Measurements from ENCODE around the gene SLC30A5.

SLC30A5 gene

GRCh38 chr5:69152731-69153130 is 58.9 kb downstream of the SLC30A5 start:
- no peaks in the 10 kb centered on the region for H3K27me3 Mint-ChIP-seq
- ATAC-seq (replicated peaks; ENCODE audit: extremely low read depth, poor library complexity, severe bottlenecking): no peak
- no peak overlapping the region for H3K27ac Mint-ChIP-seq (ENCODE audit: low read depth)
- no peaks in the 10 kb centered on the region for H3K4me1 Mint-ChIP-seq
- DNase-seq (ENCODE audit: low spot score in 2 of 2): no peak
- no peak overlapping the region for H3K4me3 Mint-ChIP-seq
- H3K9me3 Mint-ChIP-seq: no peaks in the 10 kb centered on the region
- no peaks in the 10 kb centered on the region for H3K36me3 Mint-ChIP-seq (ENCODE audit: insufficient read depth)

DNA sequence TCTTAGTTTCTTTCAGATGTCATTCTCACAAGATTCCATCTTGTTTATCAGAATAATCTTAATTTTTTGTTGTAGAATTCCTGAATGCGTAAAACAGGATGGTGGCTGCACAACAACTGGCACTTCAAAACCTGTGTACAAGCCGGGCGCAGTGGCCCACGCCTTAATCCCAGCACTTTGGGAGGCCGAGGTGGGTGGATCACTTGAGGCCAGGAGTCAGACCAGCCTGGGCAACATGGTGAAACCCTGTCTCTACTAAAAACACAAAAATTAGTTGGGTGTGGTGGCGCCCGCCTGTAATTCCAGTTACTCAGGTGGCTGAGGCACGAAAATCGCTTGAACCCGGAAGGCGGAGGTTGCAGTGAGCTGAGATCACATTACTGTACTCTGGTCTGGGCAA is 62.6 kb downstream of the SLC30A5 start:
- Mint-ChIP-seq H3K27me3 (no peaks in the 10 kb centered on the region), H3K4me1 (no peaks in the 10 kb centered on the region), H3K9me3 (no peaks in the 10 kb centered on the region), H3K36me3 (ENCODE audit: insufficient read depth) (no peaks in the 10 kb centered on the region), H3K27ac (ENCODE audit: low read depth) (no peak overlapping the region), H3K4me3 (no peak overlapping the region)
- ATAC-seq (replicated peaks; ENCODE audit: extremely low read depth, poor library complexity, severe bottlenecking): no peak
- DNase-seq (ENCODE audit: low spot score in 2 of 2): no peak

DNA sequence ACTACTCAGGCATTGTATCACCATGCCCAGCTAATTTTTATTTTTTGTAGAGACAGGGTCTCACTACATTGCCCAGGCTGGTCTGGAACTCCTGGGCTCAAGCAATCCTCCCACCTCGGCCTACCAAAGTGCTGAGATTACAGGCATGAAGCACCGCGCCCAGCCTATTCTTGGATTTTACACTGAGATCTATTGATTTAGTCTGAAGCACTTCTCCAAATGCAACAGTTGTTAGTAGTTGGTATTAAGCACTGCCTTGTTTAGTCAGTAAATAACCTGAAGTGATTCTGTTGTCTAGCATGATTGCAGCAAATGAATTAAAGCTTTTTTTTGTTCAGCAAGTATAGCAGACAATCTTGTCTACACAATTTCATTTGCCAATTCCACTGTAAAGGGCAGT is 64.2 kb downstream of the SLC30A5 start:
- Mint-ChIP-seq H3K4me1 (no peaks in the 10 kb centered on the region), H3K4me3 (no peak overlapping the region), H3K27ac (ENCODE audit: low read depth) (no peak overlapping the region), H3K9me3 (no peaks in the 10 kb centered on the region), H3K36me3 (ENCODE audit: insufficient read depth) (no peaks in the 10 kb centered on the region), H3K27me3 (no peaks in the 10 kb centered on the region)
- DNase-seq (ENCODE audit: low spot score in 2 of 2): no peak
- ATAC-seq (replicated peaks; ENCODE audit: extremely low read depth, poor library complexity, severe bottlenecking): no peak

GRCh38 chr5:69160651-69161050 is 66.8 kb downstream of the SLC30A5 start:
- Mint-ChIP-seq H3K4me1 (peaks cover 2% of the 10 kb centered on the region), H3K36me3 (ENCODE audit: insufficient read depth) (no peaks in the 10 kb centered on the region), H3K27me3 (no peaks in the 10 kb centered on the region), H3K9me3 (no peaks in the 10 kb centered on the region), H3K4me3 (no peak overlapping the region), H3K27ac (ENCODE audit: low read depth) (no peak overlapping the region)
- ATAC-seq (replicated peaks; ENCODE audit: extremely low read depth, poor library complexity, severe bottlenecking) (no peak), DNase-seq (ENCODE audit: low spot score in 2 of 2) (no peak)

DNA sequence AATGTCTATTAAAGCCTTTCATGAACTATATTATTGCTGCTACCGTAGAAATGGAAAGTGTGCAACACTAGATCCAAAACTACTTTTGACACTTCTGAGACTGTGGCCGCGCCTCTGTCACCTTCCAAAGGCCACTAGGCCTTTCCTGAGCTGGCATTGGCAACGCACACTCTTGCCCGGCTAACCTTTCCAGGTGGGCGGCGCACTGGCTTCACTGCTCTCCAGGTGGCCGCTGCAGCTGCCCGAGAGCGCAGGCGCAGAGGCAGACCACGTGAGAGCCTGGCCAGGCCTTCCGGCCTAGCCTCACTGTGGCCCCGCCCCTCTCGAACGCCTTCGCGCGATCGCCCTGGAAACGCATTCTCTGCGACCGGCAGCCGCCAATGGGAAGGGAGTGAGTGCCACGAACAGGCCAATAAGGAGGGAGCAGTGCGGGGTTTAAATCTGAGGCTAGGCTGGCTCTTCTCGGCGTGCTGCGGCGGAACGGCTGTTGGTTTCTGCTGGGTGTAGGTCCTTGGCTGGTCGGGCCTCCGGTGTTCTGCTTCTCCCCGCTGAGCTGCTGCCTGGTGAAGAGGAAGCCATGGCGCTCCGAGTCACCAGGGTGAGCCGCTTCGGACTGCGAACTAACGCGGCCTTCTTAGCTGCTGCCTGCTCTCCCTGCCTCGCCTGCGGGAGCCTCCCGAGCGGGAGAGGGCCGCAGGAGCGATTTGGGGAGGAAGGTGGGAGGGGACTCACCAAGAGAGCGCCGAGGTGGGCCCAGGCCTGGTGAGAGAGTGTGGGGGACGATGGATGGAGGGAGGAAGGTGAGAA is 73.1 kb downstream of the SLC30A5 start, which contains the start of gene CCNB1:
Gene CCNB1, plus strand, starts transcription at position 465 of the 807 bp plus-strand sequence. Its CDS starts 113 bp downstream, at position 578.
- H3K36me3 Mint-ChIP-seq (ENCODE audit: insufficient read depth): peaks cover 6% of the 10 kb centered on the region
- peak within 1 kb of the TSS; percentile 89 for H3K4me3 Mint-ChIP-seq
- DNase-seq (ENCODE audit: low spot score in 2 of 2) (peak; percentile 92 to 95), ATAC-seq (replicated peaks; ENCODE audit: extremely low read depth, poor library complexity, severe bottlenecking) (peak; percentile 100)
- peaks cover 20% of the 10 kb centered on the region for H3K4me1 Mint-ChIP-seq
- H3K9me3 Mint-ChIP-seq: no peaks in the 10 kb centered on the region
- H3K27ac Mint-ChIP-seq (ENCODE audit: low read depth): peak within 1 kb of the TSS; percentile 77
- no peaks in the 10 kb centered on the region for H3K27me3 Mint-ChIP-seq

DNA sequence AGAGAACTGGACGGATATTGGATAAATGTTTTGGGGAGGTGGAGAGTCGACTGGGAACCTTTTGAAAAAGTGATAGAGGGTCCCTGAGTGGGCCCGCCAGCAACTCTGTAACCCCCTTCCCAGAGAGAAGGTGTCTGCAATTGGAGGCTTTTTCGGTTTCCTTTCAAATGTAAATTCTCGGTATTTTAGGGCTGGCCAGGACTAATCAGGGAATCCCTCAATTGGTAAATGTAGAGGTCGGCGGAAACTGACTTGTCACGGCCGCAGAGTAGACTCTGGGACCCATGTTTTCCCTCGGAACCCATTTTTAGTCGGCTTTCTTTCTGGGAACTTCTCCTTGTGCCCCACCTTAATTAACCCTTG is 73.7 kb downstream of the SLC30A5 start:
- peaks cover 6% of the 10 kb centered on the region for H3K36me3 Mint-ChIP-seq (ENCODE audit: insufficient read depth)
- H3K27ac Mint-ChIP-seq (ENCODE audit: low read depth): peak overlapping the region; percentile 77
- H3K4me3 Mint-ChIP-seq: peak overlapping the region; percentile 89
- H3K9me3 Mint-ChIP-seq: no peaks in the 10 kb centered on the region
- no peak for DNase-seq (ENCODE audit: low spot score in 2 of 2)
- peaks cover 20% of the 10 kb centered on the region for H3K4me1 Mint-ChIP-seq
- no peaks in the 10 kb centered on the region for H3K27me3 Mint-ChIP-seq
- ATAC-seq (replicated peaks; ENCODE audit: extremely low read depth, poor library complexity, severe bottlenecking): no peak

- Mint-ChIP-seq H3K36me3 (ENCODE audit: insufficient read depth) (peaks cover 6% of the 10 kb centered on the region), H3K4me3 (peak overlapping the region; percentile 89), H3K9me3 (no peaks in the 10 kb centered on the region), H3K4me1 (peaks cover 20% of the 10 kb centered on the region), H3K27me3 (no peaks in the 10 kb centered on the region), H3K27ac (ENCODE audit: low read depth) (no peak overlapping the region)
- DNase-seq (ENCODE audit: low spot score in 2 of 2) (no peak), ATAC-seq (replicated peaks; ENCODE audit: extremely low read depth, poor library complexity, severe bottlenecking) (no peak)
Measured at GRCh38 chr5:69167929-69168328, 74.1 kb downstream of the SLC30A5 start.

DNA sequence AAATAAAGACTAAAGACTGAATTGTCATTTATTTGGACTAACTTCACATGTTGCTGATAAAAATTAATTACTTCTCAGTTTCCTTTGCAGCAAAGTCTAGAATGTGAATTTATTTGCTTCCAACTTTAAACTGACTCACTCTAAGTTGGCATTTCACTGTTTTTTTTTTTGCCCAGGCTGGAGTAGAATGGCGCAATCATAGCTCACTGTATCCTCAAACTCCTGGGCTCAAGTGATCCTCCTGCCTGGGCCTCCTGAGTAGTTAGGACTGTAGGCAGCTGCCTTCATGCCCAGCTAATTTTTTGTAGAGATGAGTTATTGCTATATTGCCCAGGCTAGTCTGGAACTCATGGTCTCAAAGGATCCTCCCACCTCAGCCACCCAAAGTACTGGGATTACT is 76.7 kb downstream of the SLC30A5 start:
- ATAC-seq (replicated peaks; ENCODE audit: extremely low read depth, poor library complexity, severe bottlenecking): no peak
- Mint-ChIP-seq H3K36me3 (ENCODE audit: insufficient read depth) (peaks cover 9% of the 10 kb centered on the region), H3K4me3 (no peak overlapping the region), H3K27me3 (no peaks in the 10 kb centered on the region), H3K27ac (ENCODE audit: low read depth) (no peak overlapping the region), H3K9me3 (no peaks in the 10 kb centered on the region), H3K4me1 (peaks cover 20% of the 10 kb centered on the region)
- no peak for DNase-seq (ENCODE audit: low spot score in 2 of 2)

DNA sequence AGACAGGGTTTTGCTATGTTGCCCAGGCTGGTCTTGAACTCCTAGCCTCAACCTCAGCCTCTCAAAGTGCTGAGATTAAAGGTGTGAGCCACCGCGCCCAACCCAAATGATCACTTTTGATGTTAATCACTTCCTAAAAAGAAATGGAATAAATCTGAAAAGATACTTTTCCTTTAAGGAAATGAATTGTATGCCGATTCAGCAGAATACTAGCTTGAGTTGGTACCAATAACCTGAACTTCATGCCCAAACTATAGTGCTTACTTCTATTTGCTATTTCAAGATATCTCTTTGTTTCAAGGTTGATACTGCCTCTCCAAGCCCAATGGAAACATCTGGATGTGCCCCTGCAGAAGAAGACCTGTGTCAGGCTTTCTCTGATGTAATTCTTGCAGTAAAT is 77.2 kb downstream of the SLC30A5 start:
- no peak overlapping the region for H3K27ac Mint-ChIP-seq (ENCODE audit: low read depth)
- H3K4me3 Mint-ChIP-seq: no peak overlapping the region
- no peaks in the 10 kb centered on the region for H3K9me3 Mint-ChIP-seq
- no peak for DNase-seq (ENCODE audit: low spot score in 2 of 2)
- H3K27me3 Mint-ChIP-seq: no peaks in the 10 kb centered on the region
- peaks cover 11% of the 10 kb centered on the region for H3K36me3 Mint-ChIP-seq (ENCODE audit: insufficient read depth)
- ATAC-seq (replicated peaks; ENCODE audit: extremely low read depth, poor library complexity, severe bottlenecking): no peak
- H3K4me1 Mint-ChIP-seq: peaks cover 15% of the 10 kb centered on the region
